SK-N-SH (cell line): Measurements from ENCODE around the gene TUBA8.
"Not testable (repeated sequence)": the region's sequence is repeated elsewhere in the genome, so short reads cannot be mapped to it uniquely, and the experiment has no call there.

Experiments
- CTCF ChIP-seq: fragments of 200-600 bp; sonication (generic); IDR thresholded peaks from 2 replicates; pipeline ENCODE4 v1.6.1; 2017; ENCODE audit warnings: antibody characterized with exemption, mild to moderate bottlenecking, moderate library complexity
- FOXM1 ChIP-seq: IDR thresholded peaks from 2 replicates; pipeline ENCODE4 v1.4.0; 2012; ENCODE audit warnings: low read depth, mild to moderate bottlenecking
- RAD21 ChIP-seq: IDR thresholded peaks from 2 replicates; pipeline ENCODE4 v1.6.1; 2012; ENCODE audit warnings: mild to moderate bottlenecking, low read length
- SMC3 ChIP-seq: IDR thresholded peaks from 2 replicates; pipeline ENCODE4 v1.6.1; 2012; ENCODE audit warnings: low read depth, low read length, improper control_type of control experiment
- TAF1 ChIP-seq: IDR thresholded peaks from 2 replicates; pipeline ENCODE4 v1.6.1; 2012; ENCODE audit warnings: low read depth, mild to moderate bottlenecking, low read length, moderate library complexity, borderline replicate concordance
- USF2 ChIP-seq: fragments of 150-350 bp; IDR thresholded peaks from 2 replicates; pipeline ENCODE4 v1.6.1; 2017; ENCODE audit warnings: antibody characterized with exemption, low read length, low read depth, borderline replicate concordance

- TF ChIP-seq RAD21, CTCF, TAF1, SMC3, FOXM1, USF2: not testable (repeated sequence)
Observed at GRCh38 chr22:18160641-18161040, 50.0 kb downstream of the TUBA8 start.
